Measurements from ENCODE around the gene ADAM30.

Gene ADAM30

GRCh38 chr1:119906927-119907652 is 10.8 kb upstream of the ADAM30 start:
- no peak for DNase-seq

GRCh38 chr1:119903443-119903835 is 7.1 kb upstream of the ADAM30 start:
- no peak for DNase-seq

GRCh38 chr1:119902775-119903442 is 6.6 kb upstream of the ADAM30 start:
- DNase-seq, result no peak

GRCh38 chr1:119898981-119899720 is 2.8 kb upstream of the ADAM30 start:
- DNase-seq, result no peak

- DNase-seq, result no peak
These were observed 2.2 kb upstream of the ADAM30 start for GRCh38 chr1:119898530-119898929.

GRCh38 chr1:119895102-119895501 is 1.2 kb downstream of the ADAM30 start:
- no peak for DNase-seq

- no peak for DNase-seq
These were observed 2.3 kb downstream of the ADAM30 start for GRCh38 chr1:119893827-119894700.

GRCh38 chr1:119893238-119893791 is 3.0 kb downstream of the ADAM30 start:
- DNase-seq, result no peak

- no peak for DNase-seq
These were observed 4.9 kb downstream of the ADAM30 start for GRCh38 chr1:119891386-119891785.

GRCh38 chr1:119888476-119888875 is 7.8 kb downstream of the ADAM30 start:
- DNase-seq, result no peak

- no peak for DNase-seq
These were observed 8.9 kb downstream of the ADAM30 start for GRCh38 chr1:119887427-119887826.

GRCh38 chr1:119885903-119886783 is 10.2 kb downstream of the ADAM30 start:
- peak; percentile 5 for DNase-seq

GRCh38 chr1:119884711-119885110 is 11.6 kb downstream of the ADAM30 start:
- DNase-seq, result no peak

- no peak for DNase-seq
These were observed 12.5 kb downstream of the ADAM30 start for GRCh38 chr1:119883826-119884225.

- no peak for DNase-seq
These were observed 13.9 kb downstream of the ADAM30 start for GRCh38 chr1:119882132-119883049.

- DNase-seq, result no peak
These were observed 16.5 kb downstream of the ADAM30 start for GRCh38 chr1:119879510-119880434.

GRCh38 chr1:119878171-119878570 is 18.1 kb downstream of the ADAM30 start:
- no peak for DNase-seq

GRCh38 chr1:119874186-119874585 is 22.1 kb downstream of the ADAM30 start:
- DNase-seq, result no peak

Measured in SHP77 treated with DMSO at 0.1 percent for 48 hours (cell line).